Activated B cell treated with CpG ODN at 0.5 μM for 24 hours (primary cell): ENCODE measurements around the gene FOXJ3. TPM values are rescaled to one million over a fixed set of nuclear protein-coding genes. Genes with fewer than 3 reads are reported as not detected.

Experiments used
- ATAC-seq: fragments of 200-7000 bp; cut with Tn5 transposase; one replicate; pipeline ENCODE4 v1.10.0; 2021; ENCODE audit warnings: low read depth, mild to moderate bottlenecking, moderate library complexity
- CTCF ChIA-PET: fragments of 350-600 bp; sonication (Branson Sonifier 250); formaldehyde crosslinking; loops from one replicate; lab custom pipeline; 2021; ENCODE audit warnings: antibody characterized with exemption; lab: Charles Lee
- POLR2A ChIA-PET: fragments of 350-600 bp; sonication (Branson Sonifier 250); formaldehyde crosslinking; loops from one replicate; lab custom pipeline; 2021; ENCODE audit warnings: antibody characterized with exemption; lab: Charles Lee
- DNase-seq: peaks from one replicate; pipeline ENCODE4 v3.0.0; 2022
- H3K27ac Mint-ChIP-seq: one replicate; pipeline ENCODE4 v1.8.0; 2020; ENCODE audit warnings: mixed read lengths
- H3K27me3 Mint-ChIP-seq: one replicate; pipeline ENCODE4 v1.8.0; 2021; ENCODE audit warnings: mixed read lengths
- H3K36me3 Mint-ChIP-seq: one replicate; pipeline ENCODE4 v1.8.0; 2021; ENCODE audit warnings: low read depth, mixed read lengths
- H3K4me1 Mint-ChIP-seq: one replicate; pipeline ENCODE4 v1.8.0; 2021; ENCODE audit warnings: mixed read lengths
- H3K4me3 Mint-ChIP-seq: one replicate; pipeline ENCODE4 v1.8.0; 2020; ENCODE audit warnings: mild to moderate bottlenecking, mixed read lengths
- H3K9me3 Mint-ChIP-seq: one replicate; pipeline ENCODE4 v1.8.0; 2020; ENCODE audit warnings: mixed read lengths
- intact Hi-C: fragments of 100-400 bp; cut with micrococcal nuclease; formaldehyde crosslinking; loops from one replicate; pipeline ENCODE4 v1.15.1; 2024
- total RNA-seq: library from RNA; stranded (reverse); gene quantifications from 2 replicates; pipeline ENCODE4 v1.2.3, GENCODE V29; 2022
- TF ChIP-seq, protein P1 (sequence below): fragments of 200-600 bp; IDR thresholded peaks from one replicate; pipeline ENCODE4 v1.8.0; 2022; ENCODE audit warnings: antibody characterized with exemption, mild to moderate bottlenecking

The FOXJ3 gene
- 54.7 and 63.9 TPM in 2 replicates for total RNA-seq

DNA sequence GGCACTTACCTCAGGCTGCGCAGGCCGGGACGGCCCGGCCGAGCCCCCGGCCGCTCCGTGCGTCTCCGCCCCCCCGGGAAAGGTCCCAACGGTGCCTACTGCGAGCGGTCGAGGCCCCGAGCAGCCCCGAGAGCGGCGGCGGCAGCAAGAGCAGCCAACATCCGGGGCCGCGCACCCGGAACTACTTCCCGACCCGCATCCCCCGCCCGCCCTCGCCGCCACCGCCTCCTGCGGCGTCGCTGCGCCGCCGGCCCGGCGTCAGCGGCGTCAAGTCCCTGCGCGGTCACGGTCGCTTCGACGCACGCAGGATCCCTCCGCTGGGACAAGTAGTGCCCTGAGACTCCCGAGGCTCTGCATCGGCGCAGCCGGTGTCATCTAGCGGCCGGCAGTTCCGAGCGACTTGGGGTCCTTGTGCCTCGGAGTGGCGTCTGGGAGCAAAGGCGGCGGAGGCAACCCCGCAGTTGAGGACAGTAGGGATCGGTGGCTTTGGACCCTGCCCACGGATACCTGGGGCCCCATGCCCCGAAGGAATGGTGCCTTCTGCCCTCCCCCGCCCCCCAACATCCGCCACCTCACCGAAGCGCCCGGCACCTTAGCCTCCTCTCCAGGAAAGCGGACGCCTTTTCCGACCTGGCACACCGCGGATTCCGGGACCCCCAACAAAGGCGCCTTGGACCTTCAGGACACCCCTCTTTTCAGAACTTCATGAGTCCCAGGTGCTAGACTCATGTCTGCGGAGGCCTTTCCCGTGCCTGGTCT, at the start of gene FOXJ3:
FOXJ3 (minus strand) TSS at position 186 of the 759 bp plus-strand sequence. CDS start 24,142 bp downstream, outside the sequence.
- peaks cover 4% of the 10 kb centered on the region for H3K36me3 Mint-ChIP-seq

DNA sequence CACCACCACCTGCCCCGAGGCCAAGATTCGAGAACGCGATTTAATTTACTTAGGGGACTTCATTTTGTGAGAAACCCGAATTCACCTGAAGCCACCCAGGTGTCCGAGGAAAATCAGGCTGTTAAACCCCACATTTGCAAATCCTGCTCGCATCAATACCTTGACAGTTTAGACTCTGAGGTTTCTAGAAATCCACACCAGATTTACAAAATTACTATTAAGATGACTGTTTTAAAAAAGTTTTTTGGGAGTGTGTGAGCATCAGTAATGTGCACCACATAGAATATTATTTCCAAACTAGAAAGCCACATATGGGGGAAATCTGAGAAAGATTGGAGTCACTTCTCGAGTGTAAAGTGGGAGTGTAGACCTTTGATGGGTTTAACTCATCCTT, 46.2 kb upstream of the FOXJ3 start:
- Mint-ChIP-seq H3K9me3 (no peaks in the 10 kb centered on the region), H3K4me3 (peak overlapping the region; percentile 78), H3K4me1 (peaks cover 9% of the 10 kb centered on the region), H3K27ac (no peak overlapping the region), H3K36me3 (no peaks in the 10 kb centered on the region), H3K27me3 (peaks cover 44% of the 10 kb centered on the region)
- ATAC-seq: no peak
- intact Hi-C loops: no loop called here
- DNase-seq: no peak
- ChIA-PET CTCF (no interaction called here), POLR2A (no interaction called here)
- TF ChIP-seq, protein P1, sequence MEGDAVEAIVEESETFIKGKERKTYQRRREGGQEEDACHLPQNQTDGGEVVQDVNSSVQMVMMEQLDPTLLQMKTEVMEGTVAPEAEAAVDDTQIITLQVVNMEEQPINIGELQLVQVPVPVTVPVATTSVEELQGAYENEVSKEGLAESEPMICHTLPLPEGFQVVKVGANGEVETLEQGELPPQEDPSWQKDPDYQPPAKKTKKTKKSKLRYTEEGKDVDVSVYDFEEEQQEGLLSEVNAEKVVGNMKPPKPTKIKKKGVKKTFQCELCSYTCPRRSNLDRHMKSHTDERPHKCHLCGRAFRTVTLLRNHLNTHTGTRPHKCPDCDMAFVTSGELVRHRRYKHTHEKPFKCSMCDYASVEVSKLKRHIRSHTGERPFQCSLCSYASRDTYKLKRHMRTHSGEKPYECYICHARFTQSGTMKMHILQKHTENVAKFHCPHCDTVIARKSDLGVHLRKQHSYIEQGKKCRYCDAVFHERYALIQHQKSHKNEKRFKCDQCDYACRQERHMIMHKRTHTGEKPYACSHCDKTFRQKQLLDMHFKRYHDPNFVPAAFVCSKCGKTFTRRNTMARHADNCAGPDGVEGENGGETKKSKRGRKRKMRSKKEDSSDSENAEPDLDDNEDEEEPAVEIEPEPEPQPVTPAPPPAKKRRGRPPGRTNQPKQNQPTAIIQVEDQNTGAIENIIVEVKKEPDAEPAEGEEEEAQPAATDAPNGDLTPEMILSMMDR: no peak

More for the DNA sequence above, at the start of gene FOXJ3:
- peaks cover 41% of the 10 kb centered on the region for H3K4me1 Mint-ChIP-seq
- H3K27ac Mint-ChIP-seq: peak within 1 kb of the TSS; percentile 86
- H3K9me3 Mint-ChIP-seq: no peaks in the 10 kb centered on the region
- DNase-seq (peak; percentile 91), ATAC-seq (peak; percentile 92)
- intact Hi-C loops: loop anchor here (1.0 to 10.0 kb wide), 6 partner anchors 121 to 1640 kb away; partner anchors contain the start of genes ATP6V0B, B4GALT2, DPH2 and ERMAP
- no peaks in the 10 kb centered on the region for H3K27me3 Mint-ChIP-seq
- ChIA-PET POLR2A (interaction anchor here (0.7 to 1.6 kb wide), 5 partner anchors 16 to 797 kb away, joined by 3 to 17 read pairs (median 8); partner anchors contain the start of gene PPCS), CTCF (no interaction called here)
- H3K4me3 Mint-ChIP-seq: peak within 1 kb of the TSS; percentile 93
- TF ChIP-seq, protein P1: no peak

DNA sequence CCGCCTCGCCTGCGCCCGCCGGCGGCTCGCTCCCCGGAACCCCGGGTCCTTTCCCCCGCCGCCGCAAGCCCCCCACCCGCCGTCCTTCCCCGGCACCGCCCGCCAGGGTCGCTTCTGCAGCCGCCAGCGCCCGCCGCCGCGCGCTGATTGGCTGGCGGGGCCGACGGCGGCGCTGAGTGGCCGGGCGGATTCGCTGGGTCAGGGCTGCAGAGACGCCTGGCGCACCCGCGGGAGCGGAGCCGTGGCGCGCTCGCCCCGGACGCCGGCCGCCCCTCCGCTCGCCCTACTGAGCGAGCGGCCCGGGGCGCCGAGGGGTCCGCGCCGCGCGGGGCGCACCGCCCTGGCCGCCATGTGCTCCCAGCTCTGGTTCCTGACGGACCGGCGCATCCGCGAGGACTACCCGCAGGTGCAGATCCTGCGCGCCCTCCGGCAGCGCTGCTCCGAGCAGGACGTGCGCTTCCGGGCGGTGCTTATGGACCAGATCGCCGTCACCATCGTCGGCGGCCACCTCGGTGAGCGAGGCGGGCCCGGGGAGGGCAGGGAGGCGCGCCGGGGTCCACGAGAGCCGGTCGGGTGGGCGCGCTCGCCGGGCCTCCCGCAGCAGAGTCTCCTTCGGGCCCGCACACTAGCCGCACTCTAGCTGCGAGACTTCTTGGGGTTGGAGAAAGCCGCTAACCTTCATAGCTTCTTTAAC, 45.7 kb upstream of the FOXJ3 start, which contains the start of gene RIMKLA:
RIMKLA (plus strand) TSS at position 207 of the 694 bp plus-strand sequence; CDS start at position 350, 143 bp downstream.
- intact Hi-C loops: no loop called here
- H3K27me3 Mint-ChIP-seq: peaks cover 47% of the 10 kb centered on the region

GRCh38 chr1:42379794-42380585, 45.0 kb upstream of the FOXJ3 start:
- H3K36me3 Mint-ChIP-seq: no peaks in the 10 kb centered on the region
- no peak overlapping the region for H3K27ac Mint-ChIP-seq
- ATAC-seq: no peak
- TF ChIP-seq, protein P1: no peak
- peaks cover 45% of the 10 kb centered on the region for H3K27me3 Mint-ChIP-seq
- H3K9me3 Mint-ChIP-seq: no peaks in the 10 kb centered on the region
- intact Hi-C loops: no loop called here
- DNase-seq: peak; percentile 14
- peak overlapping the region; percentile 78 for H3K4me3 Mint-ChIP-seq
- ChIA-PET CTCF (no interaction called here), POLR2A (no interaction called here)
- peaks cover 9% of the 10 kb centered on the region for H3K4me1 Mint-ChIP-seq

More for the DNA sequence above, 45.7 kb upstream of the FOXJ3 start, which contains the start of gene RIMKLA:
- TF ChIP-seq, protein P1: no peak
- DNase-seq (peak; percentile 27), ATAC-seq (peak; percentile 80)
- H3K27ac Mint-ChIP-seq: no peak within 1 kb of the TSS
- CTCF ChIA-PET: no interaction called here
- peak within 1 kb of the TSS; percentile 78 for H3K4me3 Mint-ChIP-seq
- H3K9me3 Mint-ChIP-seq: no peaks in the 10 kb centered on the region
- POLR2A ChIA-PET: no interaction called here
- peaks cover 9% of the 10 kb centered on the region for H3K4me1 Mint-ChIP-seq
- H3K36me3 Mint-ChIP-seq: no peaks in the 10 kb centered on the region
